Fibroblast of skin of left biceps (primary cell): Measurements from ENCODE around the gene CDC5L.

ENCODE experiments used
- DNase-seq, 2 experiments: peaks; one replicate each; pipeline ENCODE4 v3.0.0-alpha.2; 2013; ENCODE audit warnings: low read depth in 2 of 2

The CDC5L gene

DNA sequence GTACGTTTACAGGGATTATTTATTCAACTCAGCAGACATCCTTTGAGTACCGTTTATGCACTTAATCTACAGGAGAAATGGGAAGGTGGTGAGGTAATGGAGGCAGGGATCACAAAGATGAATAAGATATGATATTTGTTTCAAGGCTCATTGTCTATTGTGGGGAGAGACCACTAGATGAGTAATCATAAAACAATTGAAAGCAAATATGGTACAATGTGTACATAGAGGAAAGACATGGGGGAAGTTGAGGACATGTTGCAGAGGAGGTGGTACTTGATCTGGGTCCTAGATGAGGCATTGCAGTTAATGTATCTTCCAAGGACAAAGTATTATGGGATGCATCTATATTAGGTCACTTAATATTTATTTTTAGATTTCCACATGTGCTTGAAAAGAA lies 13.7 kb upstream of the CDC5L start:
- no peak for DNase-seq

DNA sequence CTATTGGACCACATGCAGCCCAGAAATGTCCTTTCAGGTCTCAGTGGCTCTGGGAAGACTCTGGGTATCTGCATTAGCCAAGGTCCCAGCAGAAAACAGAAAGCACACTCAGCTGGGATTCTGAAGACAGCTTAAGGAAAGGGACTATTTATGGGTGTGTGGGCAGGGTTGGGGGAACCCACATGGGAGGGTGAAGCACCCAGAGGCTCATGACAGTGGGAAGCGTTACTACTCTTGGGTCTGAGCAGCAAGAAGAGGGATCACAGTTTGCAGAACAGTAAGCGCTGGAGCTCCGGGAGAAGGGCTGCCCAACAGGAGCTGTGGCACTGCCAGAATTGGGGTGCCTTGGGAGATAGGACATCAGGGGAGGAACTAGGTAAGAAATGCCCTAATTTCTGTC lies 12.4 kb upstream of the CDC5L start:
- DNase-seq: no peak

DNA sequence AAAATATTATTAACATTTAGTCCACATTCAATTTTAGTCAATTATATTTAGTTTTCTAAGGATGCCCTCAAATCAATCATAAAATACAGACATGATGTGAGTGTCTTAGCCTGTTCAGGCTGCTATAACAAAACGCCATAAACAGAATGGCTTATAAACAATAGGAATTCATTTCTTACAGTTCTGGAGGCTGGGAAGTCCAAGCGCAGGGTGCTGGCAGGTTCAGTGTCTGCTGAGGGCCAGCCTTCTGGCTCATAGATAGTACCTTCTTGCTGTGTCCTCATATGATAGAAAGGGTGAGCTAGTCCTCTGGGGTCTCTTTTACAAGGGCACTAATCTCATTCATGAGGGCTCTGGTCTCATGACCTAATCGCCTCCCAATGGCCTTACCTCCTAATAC lies 10.0 kb upstream of the CDC5L start:
- DNase-seq: no peak

DNA sequence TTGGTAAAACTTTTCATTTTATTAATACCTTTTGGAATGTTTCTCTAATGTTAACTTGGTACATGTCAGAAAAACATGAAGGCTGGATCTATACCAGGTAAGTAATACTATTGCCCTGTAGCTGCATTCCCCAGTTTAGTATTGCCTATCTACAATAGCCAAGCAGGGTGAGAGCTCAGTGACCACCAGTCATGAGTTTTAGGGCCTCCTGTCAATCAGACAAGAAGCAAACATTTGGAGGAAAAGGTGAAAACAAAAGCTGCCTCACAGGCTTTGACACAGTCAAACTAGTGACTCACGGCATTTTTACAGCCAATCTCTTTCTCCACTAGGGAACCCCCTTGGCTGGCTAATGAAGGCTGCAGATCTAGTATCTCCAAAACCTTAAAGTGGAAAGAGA lies 9.5 kb upstream of the CDC5L start:
- DNase-seq: no peak

DNA sequence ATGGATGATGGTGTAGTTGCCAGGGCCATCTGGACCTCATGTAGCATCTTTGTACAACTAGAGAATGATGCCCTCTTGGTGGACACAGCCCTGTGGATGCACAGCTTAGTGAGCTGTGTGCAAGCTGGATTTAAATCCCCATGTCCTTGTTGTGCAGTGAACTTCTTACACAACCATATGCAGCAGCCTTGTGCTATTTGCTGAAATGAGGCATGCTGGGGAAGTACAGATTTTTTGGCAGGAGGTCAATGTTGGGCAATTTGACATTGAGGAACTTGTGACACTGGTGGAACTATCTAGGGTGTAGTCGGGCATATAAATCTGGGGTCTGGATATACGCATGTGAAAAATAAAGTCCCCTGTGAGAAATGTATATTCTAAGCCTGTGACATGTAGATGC lies 5.8 kb upstream of the CDC5L start:
- DNase-seq: no peak

DNA sequence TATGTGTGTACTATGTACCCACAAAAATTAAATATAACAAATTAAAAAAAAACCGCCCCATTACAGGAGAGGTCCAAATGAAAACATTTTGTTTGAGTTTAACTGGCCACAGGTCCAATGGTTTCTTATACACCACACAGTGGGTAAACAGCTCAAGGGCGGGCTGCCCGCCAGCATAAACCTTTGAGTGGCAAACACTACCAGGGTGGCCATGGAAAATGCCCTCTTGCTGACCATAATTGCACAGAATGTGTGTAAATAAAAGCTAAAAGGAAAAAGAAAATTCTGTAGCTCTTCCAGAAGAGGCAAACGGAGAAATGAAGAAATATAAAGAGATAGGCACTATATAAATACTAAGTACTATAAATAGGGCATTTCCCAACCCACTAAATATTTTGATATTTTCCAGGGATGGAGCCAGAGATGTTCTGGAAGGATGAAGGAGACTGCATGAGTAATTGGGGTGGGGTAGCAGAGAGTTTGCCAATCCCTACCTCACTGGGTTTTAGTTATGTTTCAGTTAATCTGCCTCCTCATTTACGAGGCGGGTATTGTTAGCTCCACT lies 1.1 kb upstream of the CDC5L start:
- DNase-seq: peak in 1 of 2 experiments; percentile 4

DNA sequence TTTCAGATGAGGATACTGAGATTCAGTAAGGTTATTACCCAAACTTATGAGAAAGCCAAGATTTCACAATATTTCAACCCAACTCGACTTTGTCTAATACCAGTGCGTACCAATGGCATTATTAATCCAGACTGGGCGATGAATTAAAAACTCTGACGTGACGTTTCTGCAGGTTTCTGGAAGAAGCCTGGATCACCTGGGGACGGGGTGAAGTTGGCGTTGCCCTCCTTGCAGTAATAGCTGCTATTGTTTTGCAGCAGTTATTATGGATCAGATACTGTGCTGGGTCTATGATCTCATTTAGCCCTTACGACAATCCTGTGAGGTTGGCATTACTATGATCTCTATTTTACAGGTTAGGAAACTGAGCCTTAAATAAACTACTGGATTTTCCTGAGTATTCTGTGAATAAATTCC lies 569 bp upstream of the CDC5L start:
- no peak for DNase-seq

DNA sequence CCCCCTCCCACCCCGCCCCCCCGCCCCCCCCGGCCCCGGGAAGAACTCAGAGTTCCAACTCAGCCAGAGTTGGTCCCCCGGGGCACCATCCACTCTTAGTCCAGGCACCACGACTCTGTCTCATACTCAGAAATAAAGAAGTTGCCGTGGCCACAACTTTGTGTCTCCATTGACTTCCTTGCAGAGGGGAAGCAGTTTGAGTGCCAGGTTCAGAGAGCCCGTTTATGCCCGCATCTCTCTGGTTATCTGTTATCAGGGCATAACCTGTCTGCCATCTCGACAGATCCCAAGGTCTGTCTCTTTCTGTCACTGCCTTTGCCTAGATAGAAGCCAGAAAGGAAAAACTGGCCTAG lies 605 bp downstream of the CDC5L start:
- DNase-seq: no peak

DNA sequence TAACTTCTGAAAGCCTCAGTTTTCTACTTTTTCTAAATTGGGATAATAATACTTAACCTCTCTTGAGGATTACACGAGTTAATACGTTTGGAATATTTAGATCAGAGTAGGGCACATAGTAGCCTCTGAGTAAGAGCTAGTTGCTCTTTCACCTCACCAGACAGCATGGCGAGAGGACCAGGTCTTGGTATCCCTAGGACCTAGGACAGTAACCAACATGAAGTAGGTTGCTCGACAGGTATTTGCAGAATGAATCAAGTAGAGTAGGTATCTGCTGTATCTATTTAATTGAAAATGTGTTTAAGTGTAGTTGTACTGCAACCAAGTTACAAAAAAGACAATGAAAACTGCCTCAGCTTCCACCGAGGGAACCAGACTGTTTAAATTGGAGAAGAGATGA lies 1.4 kb downstream of the CDC5L start:
- no peak for DNase-seq

DNA sequence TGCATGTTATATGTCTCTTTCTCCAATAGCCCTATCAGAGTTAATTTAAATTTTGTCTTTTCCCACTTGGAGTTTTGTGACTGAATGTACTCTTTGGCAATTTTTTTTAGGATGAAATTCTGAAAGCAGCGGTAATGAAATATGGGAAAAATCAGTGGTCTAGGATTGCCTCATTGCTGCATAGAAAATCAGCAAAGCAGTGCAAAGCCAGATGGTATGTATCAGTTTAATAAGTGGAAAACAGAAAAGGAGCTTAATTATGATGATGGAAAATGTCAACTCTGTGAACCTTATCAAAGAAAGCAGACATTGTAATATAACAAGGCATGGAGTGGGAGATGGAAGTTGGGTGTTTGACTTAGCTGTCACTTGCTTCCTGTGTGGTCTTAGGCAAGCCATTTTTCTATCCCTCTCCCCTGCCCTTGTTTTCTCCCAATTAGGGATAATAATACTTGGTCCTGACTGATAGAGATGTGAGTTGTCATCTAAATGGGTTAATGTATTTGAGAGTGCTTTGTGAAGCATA lies 2.7 kb downstream of the CDC5L start:
- no peak for DNase-seq

DNA sequence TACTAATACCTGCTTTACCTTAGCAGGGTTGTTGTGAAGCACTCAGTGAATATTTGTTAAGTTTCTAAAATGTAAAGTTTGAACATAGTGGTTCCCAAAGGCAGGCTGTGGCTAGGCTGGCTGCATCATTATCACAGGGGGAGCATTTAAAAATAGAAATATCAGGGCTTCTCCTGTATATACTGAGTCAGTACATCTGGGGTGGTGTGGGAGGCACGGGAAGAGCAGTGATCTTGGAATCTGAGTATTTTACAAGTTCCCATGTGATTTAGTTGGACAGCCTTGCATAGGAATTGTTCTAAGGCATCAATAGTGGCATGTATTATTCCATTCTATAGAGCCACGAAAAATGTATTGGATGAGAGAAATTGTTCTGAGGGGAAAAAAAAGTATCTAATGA lies 8.0 kb downstream of the CDC5L start:
- DNase-seq: no peak

DNA sequence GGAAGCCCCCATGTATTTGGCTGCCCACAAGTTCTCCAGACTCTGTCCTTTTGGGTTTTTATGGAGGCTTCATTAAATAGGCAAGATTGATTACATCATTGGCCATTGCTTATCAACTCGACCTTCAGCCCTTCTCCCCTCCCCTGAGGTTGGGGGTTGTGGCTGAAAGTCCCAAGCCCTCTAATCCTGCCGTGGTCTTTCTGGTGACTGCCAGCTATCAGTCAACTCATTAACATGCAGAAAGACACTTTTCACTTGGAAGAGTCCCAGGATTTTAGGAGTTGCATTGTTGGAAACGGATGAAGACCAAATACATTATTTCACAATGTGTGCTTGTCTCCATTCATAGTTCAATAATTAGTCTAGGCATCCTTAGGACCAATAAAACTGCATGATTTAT lies 9.5 kb downstream of the CDC5L start:
- no peak for DNase-seq

DNA sequence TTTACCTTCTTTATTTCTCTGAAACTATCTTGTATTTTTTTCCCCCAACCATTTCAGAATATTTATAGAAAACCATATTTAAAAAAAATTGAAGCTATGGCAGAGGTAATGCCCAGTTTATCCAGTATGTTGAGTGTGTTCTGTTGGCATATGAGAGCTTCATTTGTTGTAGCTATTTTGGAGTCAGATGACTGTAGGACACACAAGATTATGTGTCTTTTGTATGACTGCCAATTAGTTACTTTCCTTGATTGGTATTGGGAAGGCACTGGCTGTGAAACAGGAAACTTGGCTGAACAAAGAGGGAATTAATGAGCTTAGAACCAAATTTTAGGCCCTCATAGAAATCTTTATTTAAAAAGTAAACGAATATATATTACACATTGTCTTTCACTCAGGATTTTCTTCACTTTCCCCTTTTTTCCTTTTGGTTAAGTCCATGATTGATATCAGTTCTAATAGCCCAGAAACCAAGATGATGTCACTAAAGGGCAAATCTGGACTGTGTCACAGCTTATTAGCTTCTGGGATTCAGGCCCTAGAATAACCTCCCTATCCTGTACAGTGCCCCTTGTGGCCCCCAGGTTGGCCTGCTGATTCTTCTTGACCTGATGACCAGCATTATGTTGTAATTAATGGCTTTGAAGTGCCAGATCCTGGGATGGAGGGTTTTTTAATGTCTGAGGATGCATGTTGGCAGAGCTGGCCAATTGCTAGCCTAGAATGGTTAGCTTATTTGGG lies 10.1 kb downstream of the CDC5L start:
- DNase-seq: no peak

DNA sequence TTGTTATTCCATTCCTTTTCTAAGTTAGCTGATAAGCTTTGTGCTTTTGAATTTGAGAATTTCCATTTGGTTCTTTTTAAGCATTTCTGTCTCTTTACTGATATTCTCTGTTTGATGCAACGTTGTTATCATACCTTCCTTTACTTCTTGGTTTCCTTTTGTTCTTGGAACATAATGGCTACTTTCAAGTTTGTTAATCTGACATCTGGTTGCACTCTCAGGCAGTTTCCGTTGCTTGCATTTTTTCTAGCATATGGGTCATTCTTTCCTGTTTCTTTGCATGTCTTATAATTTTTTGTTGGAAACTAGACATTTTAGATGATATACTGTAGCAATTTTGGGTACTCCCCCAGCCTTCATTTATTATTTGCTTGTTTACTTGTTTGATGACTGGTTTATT lies 12.5 kb downstream of the CDC5L start:
- no peak for DNase-seq

DNA sequence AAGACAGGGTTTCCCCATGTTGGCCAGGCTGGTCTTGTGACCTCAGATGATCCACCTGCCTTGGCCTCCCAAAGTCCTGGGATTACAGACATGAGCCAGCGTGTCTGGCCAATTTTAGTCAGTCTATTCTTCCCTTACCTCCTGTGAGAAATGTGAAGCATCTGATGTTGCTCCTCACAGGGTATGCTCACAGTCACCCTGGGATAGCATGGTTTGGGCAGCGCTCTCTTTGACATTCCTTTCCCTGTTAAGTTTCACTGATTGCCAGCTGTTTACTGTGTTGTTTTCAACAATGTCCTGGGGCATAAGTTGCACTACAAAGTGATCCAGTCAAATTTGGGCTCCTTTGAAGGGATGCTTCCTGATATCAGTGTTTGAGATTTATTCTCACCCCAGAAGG lies 13.1 kb downstream of the CDC5L start:
- no peak for DNase-seq

DNA sequence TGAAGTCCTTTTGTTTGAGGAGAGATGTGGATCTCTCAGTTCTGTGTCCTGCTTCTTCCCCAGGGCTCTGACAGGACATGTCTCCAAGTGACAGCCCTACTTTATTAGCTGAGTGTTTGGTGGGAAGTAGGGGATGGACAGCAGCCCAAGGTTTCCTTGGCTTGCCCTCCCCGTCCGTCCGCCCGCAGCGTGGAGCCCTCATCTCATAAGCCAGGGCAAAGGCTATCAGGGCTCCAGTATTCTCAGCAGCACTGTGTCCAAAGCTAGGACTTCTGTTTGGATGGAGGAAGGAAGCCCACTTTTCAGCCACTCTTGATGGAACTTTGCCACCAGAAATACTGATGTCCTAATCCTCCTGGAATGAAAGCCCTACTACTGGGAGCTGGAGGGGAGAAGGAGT lies 13.6 kb downstream of the CDC5L start:
- no peak for DNase-seq

DNA sequence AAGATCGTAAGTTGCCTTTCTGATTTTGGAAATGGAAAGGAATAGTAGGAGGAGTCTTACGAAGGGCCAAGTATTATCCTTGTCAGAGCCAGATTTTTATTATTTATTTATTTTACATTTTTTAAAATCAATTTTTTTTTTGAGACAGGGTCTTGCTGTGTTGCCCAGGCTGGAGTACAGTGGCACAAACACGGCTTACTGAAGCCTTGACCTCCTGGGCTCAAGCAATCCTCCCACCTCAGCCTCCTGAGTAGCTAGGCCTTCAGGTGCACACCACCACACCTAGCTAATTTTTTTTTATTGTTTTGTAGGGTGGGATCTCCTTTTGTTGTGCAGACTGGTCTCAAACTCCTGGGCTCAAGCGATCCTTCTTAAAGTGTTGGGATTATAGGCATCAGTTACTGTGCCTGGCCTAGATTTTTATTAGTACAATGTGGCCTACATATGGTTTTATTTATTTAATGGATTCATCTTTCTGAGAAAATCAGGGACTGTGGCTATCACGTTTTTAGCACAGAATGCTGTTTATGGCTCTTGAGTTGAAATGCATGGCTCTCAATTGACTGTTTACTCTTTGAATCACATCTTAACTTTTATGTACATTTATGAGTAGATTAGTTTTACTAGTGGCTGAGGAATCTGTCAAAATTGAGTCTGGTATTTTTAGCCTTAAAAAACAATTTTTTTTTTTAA lies 16.7 kb downstream of the CDC5L start:
- no peak for DNase-seq

DNA sequence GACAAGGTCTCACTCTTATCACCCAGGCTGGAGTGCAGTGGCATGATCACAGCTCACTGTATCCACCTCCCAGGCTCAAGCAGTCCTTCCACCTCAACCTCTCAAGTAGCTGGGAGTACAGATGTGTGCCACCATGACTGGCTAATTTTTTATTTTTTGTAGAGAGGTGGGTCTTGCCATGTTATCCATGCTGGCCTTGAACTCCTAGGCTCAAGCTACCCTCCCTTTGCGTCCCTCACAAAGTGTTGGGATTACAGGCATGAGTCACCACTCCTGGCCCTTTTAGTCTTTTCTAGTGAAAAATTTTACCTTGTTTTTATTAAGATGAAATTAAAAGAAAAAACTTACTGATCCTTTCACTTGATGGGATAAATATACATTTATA lies 17.2 kb downstream of the CDC5L start:
- DNase-seq: no peak

DNA sequence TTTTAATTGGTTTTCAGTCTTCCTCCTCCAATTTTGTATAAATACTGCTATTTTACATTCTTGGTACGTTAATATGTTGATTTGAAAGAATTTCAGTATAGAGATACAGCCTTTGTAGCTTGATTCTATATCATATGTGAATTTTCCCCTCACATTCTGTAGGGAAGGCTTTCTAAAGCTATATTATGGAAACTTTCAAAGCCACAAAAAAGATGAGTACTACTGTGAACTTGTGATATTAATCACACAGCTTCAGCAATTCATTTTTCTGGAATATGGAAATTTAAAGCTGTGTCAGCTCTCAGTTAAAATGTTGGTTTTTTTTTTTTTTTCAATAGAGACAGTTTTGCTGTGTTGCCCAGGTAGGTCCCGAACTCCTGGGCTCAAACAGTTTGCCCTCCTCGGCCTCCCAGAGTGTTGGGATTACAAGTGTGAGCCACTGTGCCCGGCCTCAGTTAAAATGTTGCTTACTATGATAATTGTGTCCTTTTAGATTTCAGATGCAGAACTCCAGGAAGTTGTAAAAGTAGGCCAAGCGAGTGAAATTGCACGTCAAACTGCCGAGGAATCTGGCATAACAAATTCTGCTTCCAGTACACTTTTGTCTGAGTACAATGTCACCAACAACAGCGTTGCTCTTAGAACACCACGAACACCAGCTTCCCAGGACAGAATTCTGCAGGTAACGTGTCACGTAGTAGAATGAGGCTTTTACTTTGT lies 20.6 kb downstream of the CDC5L start:
- DNase-seq: no peak

DNA sequence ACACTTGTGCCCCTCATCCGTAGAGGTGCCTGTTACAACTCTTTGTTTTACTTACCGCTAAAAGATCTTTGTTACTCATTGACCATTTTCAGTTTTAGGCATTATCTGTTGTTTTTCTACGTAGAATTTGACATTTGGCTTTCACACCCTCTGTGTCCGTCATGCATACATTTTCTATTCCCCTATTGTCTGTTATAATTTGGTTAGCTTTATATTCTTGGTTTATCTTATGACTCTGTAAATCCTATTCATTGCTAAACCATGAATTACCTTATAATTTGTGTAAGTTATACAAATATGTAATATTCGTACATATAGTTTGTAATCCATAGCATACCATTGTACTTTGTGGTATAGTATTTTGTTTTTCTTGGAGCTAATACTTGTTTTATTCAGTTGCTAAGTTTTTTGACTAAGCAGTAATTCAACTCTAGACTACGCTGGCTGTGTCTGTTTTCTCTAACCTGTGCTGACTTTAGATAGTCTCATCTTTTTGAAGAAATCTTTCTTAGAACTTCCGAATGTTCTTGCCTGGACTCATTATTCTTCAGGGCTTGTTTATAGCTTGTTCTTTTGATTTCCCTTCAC lies 21.8 kb downstream of the CDC5L start:
- no peak for DNase-seq

DNA sequence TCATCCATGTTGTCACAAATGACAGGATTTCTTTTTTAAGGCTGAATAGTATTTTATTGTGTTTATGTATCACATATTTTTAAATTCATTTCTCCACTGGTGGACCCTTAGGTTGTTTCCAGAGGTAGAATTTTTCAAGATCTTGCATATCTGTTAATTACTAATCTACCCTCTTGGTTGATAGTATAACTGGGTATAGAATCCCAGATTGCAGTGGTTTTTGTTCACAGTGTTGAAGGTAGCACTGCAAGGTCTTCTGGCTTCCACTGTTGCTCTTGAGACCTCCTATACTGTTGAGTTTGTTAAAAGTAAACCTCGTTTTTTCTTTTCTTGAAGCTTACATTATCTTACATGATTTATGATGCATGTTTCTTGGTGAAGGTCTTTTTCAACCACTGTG lies 22.9 kb downstream of the CDC5L start:
- no peak for DNase-seq

DNA sequence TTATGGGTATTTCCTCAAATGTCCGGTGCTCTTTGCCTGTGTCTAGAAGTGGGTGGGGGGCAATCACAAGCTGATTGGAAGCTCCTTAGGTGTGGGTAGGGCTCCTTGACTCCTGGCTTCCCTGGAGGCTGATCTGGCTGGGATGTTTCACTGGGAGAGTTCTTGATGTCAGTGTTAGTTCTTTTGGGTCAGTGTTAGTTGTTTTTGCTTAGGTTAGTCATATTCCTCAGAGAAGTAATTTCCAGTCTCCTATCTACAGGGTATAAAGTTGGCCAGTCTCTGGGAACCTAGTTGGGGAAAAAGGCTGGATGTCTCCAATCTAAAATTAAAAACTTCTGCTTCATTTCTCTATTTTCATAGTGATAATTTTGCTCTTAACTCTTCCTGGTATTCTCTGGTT lies 23.6 kb downstream of the CDC5L start:
- DNase-seq: no peak
